IPS DF 6.9 (cell line): ENCODE data around the gene HOXD13.

Experiments used
- DNase-seq: peaks from one replicate; pipeline ENCODE4 v3.0.0-alpha.2; 2013; ENCODE audit warnings: low read depth, low spot score
- H3K27ac ChIP-seq: one replicate; pipeline ENCODE4 v1.5.1; 2013; ENCODE audit warnings: low read length, control low read depth
- H3K27me3 ChIP-seq: 2 replicates; pipeline ENCODE4 v1.6.1; 2013; ENCODE audit warnings: mild to moderate bottlenecking, low read length; ENCODE audit not compliant: control insufficient read depth, insufficient read depth
- H3K36me3 ChIP-seq: 2 replicates; pipeline ENCODE4 v1.6.1; 2013; ENCODE audit warnings: low read length; ENCODE audit not compliant: control insufficient read depth, insufficient read depth
- H3K4me1 ChIP-seq: 2 replicates; pipeline ENCODE4 v1.6.1; 2013; ENCODE audit warnings: low read length; ENCODE audit not compliant: control insufficient read depth, insufficient read depth
- H3K4me3 ChIP-seq: 2 replicates; pipeline ENCODE4 v1.5.1; 2013; ENCODE audit warnings: mild to moderate bottlenecking, low read length
- H3K9me3 ChIP-seq: 2 replicates; pipeline ENCODE4 v1.6.1; 2013; ENCODE audit warnings: low read length, inconsistent platforms; ENCODE audit not compliant: control insufficient read depth, insufficient read depth
- WGBS: extraction: QIAGEN DNeasy Blood & Tissue Kit; methylation state at CpG from one replicate; pipeline ENCODE4 v1.1.7; 2013; ENCODE audit warnings: mixed read lengths, missing lambda C conversion rate; ENCODE audit not compliant: insufficient read length, insufficient coverage; 5-methylcytosine and 5-hydroxymethylcytosine counted together

Gene HOXD13

DNA sequence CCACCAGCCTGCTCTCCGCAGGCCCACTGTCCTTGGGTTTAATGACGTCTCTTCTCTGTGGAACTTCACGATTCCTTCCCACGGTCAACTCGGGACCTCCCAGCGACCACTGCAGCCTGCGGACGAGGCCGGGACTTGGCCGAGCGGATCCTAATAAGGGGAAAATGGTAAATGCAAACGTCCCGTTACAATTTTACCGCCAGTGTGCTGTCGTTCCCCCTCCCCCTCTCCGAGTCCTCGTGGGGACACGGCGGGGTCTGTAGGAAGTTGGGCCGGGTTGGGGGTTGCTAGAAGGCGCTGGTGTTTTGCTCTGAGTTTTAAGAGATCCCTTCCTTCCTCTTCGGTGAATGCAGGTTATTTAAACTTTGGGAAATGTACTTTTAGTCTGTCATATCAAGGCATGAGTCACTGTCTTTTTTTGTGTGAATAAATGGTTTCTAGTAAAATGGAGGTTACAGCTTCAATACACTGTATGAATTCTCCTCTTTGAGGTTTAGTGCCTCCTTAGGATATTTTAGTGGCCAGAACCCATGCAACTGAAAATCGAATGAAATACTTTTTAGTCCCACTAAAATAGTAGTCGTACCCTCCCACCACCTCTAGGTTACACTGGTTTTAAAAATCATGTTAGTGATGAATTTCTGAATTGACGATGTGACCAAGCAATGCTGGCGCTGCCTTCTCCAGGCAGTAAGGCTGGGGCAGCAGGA is 16.8 kb downstream of the HOXD13 start:
- DNase-seq, result no peak
- peaks cover 5% of the 10 kb centered on the region for H3K4me1 ChIP-seq
- WGBS, result no CpG with 5 or more reads among the region's 26 CpGs
- peaks cover 95% of the 10 kb centered on the region for H3K27me3 ChIP-seq
- no peak overlapping the region for H3K27ac ChIP-seq
- no peak overlapping the region for H3K4me3 ChIP-seq
- no peaks in the 10 kb centered on the region; the same call in 1 of the 2 replicates for H3K36me3 ChIP-seq
- H3K9me3 ChIP-seq, result no peaks in the 10 kb centered on the region

DNA sequence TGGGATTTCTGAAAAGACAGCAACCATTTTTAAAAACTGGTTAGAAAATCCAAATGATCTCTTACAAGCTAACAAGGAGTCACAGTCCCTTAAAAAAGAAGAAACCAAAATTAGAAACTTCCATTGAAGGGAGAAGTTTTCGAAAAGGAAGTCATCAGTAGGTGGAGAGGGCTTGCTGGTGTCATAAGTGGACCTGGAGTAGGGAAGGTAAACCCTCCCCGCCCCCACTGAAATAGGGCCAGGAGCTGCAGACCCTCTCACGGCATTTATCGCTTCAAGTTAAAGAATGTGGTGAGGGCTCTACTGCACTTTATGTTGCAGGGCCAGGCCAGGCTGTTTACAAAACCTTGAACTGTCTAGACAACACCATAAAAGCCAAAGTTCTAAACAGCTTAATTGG is 17.4 kb downstream of the HOXD13 start:
- Histone ChIP-seq H3K9me3 (no peaks in the 10 kb centered on the region), H3K4me1 (peaks cover 5% of the 10 kb centered on the region), H3K4me3 (no peak overlapping the region), H3K27me3 (peaks cover 95% of the 10 kb centered on the region), H3K27ac (no peak overlapping the region), H3K36me3 (no peaks in the 10 kb centered on the region)
- DNase-seq, result no peak
- no CpG with 5 or more reads among the region's 4 CpGs for WGBS

DNA sequence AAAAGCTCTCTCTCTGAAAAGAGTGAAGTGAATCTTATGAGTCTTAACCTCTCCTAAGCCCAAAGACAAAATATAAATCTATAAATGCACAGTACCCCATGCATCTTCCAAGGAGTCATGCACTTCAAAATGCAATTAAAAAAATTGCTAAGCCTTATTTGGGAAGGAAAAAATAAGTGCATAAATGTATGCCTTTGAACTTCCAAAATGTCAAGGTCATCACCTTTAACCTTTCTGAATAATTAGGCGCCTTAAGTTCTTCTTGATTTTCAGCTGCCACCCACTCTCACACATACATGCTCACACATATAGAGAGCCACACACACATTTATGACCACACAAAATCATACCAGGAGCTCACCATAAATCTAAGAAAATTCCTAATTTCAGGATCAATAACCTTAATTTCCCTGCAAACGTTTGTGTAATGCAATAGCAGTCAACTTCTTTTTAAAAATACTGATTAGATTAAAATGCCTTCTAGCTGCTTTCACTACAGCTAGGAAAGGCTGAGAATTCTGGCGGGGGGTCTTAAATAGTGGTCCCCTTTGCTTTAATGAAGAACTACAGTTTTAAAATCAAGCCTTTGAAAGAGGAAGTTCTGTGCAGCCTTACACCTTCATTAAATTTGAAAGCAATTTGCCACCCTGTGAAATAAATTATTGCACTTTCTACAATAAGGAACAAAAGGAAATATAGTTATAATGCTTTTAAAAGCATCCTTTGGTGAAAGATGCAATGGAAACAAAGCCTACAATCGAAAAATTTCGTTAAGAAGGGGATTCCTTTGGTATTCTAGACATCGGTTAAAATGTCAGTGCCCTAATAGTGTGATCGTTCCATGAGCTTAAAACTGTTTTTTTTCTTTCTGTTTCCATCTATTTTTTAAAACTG is 18.1 kb downstream of the HOXD13 start:
- Histone ChIP-seq H3K27ac (no peak overlapping the region), H3K36me3 (no peaks in the 10 kb centered on the region), H3K27me3 (peaks cover 94% of the 10 kb centered on the region), H3K4me1 (peaks cover 4% of the 10 kb centered on the region), H3K4me3 (no peak overlapping the region), H3K9me3 (no peaks in the 10 kb centered on the region)
- no peak for DNase-seq
- no CpG with 5 or more reads among the region's 7 CpGs for WGBS

DNA sequence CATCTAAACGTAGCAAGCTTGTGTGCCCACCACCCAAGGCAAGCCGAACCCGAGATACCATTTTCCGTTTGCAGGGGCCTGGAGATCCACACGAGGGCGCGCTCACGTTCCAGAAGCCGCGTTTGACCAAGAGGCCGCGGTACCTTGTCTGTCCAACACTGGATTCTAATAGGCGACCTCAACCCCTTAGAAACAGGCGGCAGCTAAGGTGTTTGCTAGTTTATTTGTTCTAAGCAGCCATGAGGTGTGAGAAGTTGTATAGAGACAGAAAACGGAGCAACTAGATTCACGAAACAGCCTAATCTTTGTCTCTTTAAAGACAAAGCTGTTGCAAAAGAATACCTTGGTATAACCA is 18.8 kb downstream of the HOXD13 start:
- no peak for DNase-seq
- Histone ChIP-seq H3K4me1 (peaks cover 4% of the 10 kb centered on the region), H3K9me3 (no peaks in the 10 kb centered on the region), H3K4me3 (no peak overlapping the region), H3K27me3 (peaks cover 94% of the 10 kb centered on the region), H3K36me3 (no peaks in the 10 kb centered on the region), H3K27ac (no peak overlapping the region)
- no CpG with 5 or more reads among the region's 16 CpGs for WGBS

DNA sequence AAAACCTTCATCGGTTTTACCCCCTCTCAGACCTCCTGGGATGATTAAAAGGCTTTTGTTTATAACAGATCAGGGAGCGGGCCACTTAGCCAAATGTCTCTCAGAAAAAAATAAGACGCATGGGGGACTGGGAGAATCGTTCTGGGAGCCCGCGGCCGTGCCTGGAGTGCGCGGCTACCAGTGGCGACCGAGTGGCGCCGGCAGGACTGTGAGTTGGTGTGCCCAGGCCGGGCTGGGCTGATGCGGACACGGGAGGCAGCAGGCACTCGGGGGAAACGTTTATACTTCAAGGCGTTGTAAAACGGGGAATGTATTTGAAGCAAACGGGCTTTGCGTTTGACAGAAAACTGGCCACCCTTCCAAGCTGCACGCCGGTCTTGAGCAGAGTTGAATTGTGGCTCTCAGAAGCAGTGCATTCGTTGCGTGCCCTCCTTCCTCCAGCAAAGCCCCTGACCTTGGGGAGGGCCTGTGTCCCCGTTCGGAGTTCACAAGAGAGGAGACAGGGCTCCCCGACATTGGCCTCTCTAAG is 19.4 kb downstream of the HOXD13 start:
- Histone ChIP-seq H3K4me1 (peaks cover 4% of the 10 kb centered on the region), H3K27ac (no peak overlapping the region), H3K4me3 (no peak overlapping the region), H3K27me3 (peaks cover 93% of the 10 kb centered on the region), H3K36me3 (no peaks in the 10 kb centered on the region), H3K9me3 (no peaks in the 10 kb centered on the region)
- DNase-seq, result no peak
- no CpG with 5 or more reads among the region's 29 CpGs for WGBS

DNA sequence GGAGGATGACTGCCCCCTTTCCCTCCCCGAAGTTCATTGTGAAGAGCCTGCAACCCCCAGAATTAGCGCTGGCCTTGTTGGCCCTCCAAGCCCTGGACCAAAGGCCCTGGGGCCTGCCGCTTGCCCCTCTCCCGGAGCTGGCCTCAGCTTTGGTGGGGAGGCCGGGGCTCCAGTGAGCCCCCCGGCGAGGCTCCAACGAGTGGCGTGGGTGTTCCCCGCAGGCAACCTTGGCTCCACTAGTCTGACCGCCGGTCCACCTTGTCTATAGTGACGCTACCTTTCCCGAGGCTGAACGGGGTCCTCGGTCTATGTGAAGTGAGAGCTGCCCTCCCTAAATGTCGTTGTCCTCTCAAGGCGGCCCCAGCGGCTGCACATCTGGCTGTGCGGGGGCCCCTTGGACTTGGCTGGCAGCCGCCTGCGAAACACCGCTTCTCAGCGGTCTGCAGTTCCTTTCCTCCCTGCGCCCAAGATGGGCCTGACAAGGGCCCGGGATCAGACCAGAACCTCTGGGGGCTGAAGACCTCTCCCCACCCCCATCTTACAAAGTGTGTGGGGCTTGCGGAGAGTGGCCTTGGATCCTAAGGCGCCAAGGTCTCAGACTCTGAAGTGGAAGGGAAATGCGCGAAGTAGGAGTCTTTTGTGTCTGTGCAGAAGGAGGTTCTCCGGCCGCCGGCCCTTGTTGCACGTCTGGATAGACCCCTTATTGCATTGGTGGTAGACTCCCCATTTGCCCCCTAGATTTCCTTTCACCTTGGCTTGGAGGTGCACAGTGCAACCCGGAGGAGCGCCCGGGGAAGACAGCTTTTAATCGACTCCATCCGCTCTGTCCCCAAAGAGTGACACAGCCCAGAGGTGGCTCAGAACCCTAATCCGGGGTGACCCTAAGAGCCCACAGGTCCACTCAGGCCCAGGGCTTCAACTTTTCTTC is 20.1 kb downstream of the HOXD13 start:
- no peak for DNase-seq
- no peaks in the 10 kb centered on the region for H3K4me1 ChIP-seq
- H3K27me3 ChIP-seq, result peaks cover 95% of the 10 kb centered on the region
- no peaks in the 10 kb centered on the region for H3K9me3 ChIP-seq
- WGBS, result no CpG with 5 or more reads among the region's 40 CpGs
- no peaks in the 10 kb centered on the region for H3K36me3 ChIP-seq
- H3K4me3 ChIP-seq, result no peak overlapping the region
- no peak overlapping the region for H3K27ac ChIP-seq

DNA sequence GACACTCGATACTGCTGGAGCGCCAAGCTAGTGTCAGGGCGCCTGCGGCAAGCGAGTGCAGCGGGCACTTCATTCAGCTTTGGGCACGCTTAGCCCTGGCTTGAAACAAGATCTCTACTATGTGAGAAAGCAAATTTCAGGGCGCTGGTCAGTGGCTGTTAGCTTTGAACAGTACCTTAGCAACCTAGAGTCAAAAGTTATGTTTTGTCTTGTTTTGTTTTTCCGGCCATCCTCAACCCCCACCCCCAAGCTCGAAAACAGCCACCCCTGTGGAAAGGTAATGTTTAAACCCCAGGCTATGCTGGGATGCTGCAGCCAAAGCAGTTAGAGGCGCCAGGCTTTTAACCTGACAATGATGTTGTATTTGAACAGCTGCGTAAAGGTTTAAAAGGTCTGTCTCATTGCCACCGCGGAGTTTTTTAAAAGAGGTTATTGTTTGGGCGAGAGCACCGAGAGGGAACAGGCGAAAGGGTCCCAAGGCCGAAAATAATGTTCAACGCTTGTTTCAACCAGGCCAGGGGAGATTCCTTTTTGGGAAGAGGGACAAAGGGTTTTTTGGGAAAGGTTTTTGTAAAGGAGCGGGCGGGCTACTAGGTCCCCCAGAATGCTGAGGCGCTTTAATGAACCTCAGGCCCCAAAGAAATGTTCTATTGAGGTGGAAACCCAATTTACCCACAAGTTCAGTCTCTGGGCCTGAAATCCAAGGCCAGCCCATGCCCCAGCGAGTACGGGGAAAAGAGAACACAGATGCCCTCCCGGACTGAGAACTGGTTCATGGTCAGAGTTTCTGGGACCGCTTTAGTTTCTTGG is 21.8 kb downstream of the HOXD13 start:
- H3K4me1 ChIP-seq, result no peaks in the 10 kb centered on the region
- H3K27me3 ChIP-seq, result peaks cover 95% of the 10 kb centered on the region
- DNase-seq, result no peak
- WGBS, result no CpG with 5 or more reads among the region's 26 CpGs
- no peaks in the 10 kb centered on the region for H3K9me3 ChIP-seq
- H3K36me3 ChIP-seq, result no peaks in the 10 kb centered on the region
- no peak overlapping the region for H3K4me3 ChIP-seq
- H3K27ac ChIP-seq, result no peak overlapping the region

DNA sequence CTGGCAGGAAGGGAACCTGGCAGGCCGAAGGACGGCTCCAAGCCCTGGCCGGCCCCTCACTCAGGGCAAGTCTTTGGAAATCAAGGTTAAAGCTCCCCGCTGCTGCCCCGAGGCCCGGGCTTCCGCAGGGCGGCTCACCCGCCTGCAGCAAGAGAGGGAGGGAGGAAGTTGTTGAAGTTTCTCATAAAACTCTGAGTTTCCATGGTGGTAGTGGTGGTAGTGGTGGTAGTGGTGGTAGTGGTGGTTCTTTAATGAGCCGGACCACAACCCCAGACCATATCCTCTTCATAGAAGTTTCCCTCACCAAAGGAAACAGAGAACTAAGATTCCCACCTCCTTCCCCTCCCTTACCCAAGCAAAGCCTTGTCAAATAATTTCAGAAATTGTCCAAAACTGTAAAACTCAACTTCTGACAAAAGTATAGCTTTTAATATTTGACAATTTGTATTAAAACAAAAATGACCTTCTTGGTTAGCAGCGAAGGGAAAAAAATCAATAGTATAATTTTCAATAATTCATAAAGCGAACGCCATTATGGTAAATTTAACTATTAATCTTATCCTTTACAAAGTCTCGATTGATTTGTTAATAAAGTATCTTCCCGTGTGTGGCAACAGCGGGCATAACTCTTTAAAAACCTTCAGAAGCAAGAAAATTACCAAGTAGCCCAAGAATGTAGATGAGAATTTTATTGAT is 22.6 kb downstream of the HOXD13 start:
- no peak overlapping the region for H3K27ac ChIP-seq
- H3K4me1 ChIP-seq, result no peaks in the 10 kb centered on the region
- peaks cover 94% of the 10 kb centered on the region for H3K27me3 ChIP-seq
- DNase-seq, result no peak
- no peaks in the 10 kb centered on the region for H3K9me3 ChIP-seq
- H3K4me3 ChIP-seq, result no peak overlapping the region
- WGBS, result no CpG with 5 or more reads among the region's 16 CpGs
- no peaks in the 10 kb centered on the region for H3K36me3 ChIP-seq
